Stimulated activated CD4-positive, alpha-beta T cell treated with anti-CD3 and anti-CD28 coated beads, Interleukin-2, amount 100 ng/mL, for 4 hours (primary cell): ENCODE results near the gene XPC.

ENCODE experiments used
- DNase-seq: peaks from one replicate; pipeline ENCODE4 v3.0.0-alpha.2; 2020; ENCODE audit warnings: low read depth

Gene XPC

DNA sequence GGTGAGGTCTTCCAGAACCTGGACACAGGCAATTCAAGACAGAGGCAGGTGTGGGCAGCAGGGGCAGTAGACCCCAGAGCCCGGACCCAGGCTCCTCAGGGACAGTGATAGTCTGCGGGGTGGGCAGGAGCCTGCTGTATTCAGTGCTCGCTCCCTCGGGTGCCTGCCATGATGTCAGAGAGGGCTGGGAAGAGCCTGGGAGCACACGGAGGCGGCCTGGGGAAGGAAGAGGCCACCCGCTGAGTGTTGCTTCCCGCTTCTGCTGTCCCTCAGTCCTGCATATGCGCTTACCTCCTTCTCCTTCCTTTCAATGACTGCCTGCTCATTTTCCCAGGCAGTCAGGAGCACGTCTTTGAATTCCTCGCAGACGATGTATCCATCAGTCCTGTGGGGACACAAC lies 30.8 kb downstream of the XPC start:
- DNase-seq = no peak

DNA sequence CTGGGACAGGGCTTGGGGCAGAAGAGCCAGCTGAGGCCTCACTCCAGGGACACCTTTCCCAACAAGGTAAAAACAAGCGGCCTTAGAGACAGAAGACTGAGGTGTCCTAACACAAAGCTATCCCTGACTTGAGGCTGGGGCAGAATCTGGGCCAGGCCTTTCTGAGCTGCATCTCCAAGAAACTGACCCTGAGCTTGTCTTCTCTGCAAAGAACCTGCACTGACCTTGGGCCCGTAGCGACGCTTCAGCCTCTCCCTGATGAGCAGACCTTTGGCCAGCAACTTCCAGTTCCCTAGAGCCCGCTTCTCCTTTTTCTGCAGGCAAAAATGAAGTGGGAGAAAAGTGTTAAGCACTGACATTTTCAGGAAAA lies 31.4 kb downstream of the XPC start:
- no peak for DNase-seq

- DNase-seq = no peak
Observed at GRCh38 chr3:14146381-14147065, 31.9 kb downstream of the XPC start.

DNA sequence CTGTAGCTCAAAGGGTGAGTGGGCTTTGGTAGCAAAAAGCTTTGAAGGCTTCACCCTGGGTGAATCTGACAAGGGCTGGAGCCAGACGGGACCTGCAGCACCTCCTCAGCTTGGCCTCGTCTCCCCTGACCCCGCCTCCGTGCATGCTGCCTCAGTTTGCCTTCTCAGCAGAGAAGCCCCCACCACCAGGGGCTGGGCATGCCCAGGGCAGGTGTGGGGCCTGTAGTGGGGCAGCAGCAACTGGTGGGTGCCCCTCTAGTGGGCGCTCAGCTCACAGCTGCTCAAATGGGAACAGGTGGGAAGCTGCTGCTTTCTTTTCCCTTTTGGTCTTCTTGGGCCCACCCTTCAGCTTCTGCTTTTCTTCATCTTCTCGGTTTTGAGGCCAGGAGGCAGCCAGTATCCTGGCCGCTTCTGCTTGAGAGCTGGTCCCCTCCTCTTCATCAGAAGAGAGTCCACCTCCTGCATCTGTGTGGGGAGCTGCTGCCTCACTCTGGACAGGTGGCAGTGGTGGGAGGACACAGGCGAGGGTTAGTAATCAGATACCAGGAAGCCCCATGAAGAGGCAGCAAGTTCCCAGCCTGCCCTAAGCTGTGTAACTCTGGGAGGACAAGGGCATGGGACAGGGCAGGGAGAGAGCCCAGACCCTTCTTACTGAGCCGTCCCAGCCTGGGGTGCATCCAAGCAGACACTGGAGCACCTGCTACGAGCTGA lies 32.6 kb downstream of the XPC start:
- no peak for DNase-seq

- DNase-seq = no peak
Observed at GRCh38 chr3:14145236-14145635, 33.2 kb downstream of the XPC start.

DNA sequence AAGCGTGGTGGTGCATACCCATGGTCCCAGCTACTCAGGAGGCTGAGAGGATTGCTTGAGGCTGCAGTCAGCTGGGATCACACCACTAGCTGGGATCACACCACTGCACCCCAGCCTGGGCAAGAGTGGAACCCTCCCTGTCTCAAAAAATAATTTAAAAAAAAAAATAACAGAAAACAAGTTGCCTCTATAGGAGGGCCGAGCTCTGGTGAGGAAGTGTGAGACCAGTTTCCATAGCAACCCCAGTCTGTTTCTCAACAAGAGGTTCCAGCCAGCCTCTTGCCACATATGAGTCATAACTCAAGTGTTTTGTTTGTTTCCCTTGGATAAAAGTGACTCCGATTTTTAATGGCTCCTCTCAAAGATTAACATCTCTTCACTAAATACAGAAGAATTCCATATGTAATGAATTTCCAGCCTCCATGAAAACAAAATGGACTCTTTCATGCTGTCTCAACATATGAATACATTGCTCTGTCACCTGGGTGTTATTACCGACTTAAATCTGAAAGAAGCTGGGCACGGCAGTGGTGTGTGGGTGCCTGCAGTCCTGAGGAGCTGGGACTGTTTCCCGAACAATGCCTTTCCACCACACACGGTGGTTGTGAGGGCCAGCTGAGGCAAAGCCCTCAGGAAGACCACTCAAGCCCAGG lies 33.9 kb downstream of the XPC start:
- DNase-seq = peak; percentile 51

GRCh38 chr3:14143271-14144225 lies 34.9 kb downstream of the XPC start:
- DNase-seq = no peak

GRCh38 chr3:14142567-14143270 lies 35.7 kb downstream of the XPC start:
- no peak for DNase-seq

GRCh38 chr3:14141602-14142341 lies 36.6 kb downstream of the XPC start:
- no peak for DNase-seq

GRCh38 chr3:14141144-14141543 lies 37.3 kb downstream of the XPC start:
- DNase-seq = no peak

DNA sequence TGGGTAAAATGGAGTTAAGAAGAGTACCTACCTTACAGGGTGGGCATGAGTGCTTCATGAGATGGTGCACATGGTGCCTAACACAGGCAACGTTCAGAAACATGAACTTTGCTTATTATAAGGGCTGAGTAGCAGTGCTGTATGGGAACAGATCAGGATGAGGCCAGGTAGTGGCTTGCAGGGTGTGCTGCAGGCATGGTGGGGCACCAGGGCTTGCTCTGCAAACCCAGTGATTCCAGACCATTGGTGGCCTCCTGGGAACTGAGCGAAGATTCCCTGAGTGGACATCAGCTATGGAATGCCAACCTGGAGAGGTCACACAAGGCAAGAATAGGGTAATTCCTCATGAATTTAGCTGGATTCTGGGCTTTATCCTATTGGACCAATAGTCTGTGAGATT lies 37.7 kb downstream of the XPC start:
- no peak for DNase-seq

- no peak for DNase-seq
Observed at GRCh38 chr3:14139771-14140170, 38.6 kb downstream of the XPC start.

DNA sequence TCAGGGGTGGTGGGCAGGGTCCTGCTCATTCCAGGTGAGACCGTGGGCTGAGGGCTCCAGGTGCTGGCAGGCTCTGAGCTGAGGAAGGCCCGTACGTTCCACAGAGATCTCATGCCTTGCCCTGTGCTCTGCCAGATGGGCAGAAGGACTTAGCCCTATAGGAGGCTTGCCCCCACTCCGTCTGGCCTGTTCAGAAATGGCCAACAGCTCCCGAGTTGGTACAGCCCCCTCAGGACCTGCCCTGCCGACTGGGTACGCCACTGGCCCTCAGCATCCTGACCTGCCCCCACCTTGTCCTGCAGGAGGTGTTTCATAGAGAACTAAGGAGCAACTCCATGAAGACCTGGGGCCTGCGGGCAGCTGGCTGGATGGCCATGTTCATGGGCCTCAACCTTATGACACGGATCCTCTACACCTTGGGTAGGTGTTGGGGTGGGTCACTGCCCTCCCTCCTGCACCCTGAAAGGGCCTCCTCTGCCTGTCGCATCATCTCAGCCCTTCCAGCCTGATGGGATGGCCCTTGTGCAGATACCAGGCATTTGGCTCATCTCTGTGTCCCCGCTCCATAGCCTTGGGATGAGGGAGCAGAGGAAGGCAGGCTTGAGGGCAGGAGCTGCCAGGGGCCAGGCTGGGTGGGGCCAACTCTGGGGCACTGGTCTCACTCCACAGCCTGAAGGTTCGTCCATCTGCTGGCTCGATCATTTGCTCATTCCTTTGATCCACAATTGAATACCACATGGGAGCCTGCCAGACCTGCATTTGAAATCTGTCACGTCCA lies 39.3 kb downstream of the XPC start:
- no peak for DNase-seq

DNA sequence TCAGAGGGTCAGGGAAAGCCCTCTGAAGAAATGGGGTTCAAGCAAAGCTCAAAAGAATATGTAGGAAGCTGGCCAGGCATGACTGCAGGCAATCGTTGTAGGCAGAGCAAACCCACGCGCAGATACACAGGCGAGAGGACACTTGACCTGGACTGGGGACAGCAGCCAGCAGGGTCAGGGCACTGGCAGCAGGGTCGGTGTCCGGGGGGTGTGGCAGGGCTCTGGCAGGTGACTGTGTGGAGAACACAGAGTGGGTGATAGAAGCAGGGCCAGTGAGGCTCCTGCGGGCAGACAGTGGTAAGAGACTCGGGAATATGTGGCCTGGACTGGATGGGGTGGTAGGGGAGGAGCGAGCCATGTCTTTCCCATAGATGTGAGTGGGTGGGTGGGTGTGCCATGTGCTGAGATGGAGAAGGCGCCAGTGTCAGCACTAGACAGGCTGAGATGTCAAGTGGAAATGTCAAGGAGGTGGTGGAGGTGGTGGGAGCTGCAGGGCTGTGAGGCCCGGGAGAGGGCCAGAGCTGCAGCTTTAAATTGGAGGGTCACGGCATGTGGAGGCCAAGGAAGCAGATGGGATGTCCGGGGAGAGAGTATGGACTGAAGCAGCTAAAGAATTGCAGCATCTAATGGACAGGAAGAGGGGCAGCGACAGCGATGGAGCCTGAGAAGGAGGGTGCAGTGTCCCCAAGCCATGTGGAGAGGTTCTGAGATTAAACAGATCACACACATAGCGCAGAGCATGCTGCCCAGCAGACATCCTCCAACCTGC lies 40.1 kb downstream of the XPC start:
- no peak for DNase-seq

- DNase-seq = no peak
Observed at GRCh38 chr3:14137445-14137844, 41.0 kb downstream of the XPC start.

DNA sequence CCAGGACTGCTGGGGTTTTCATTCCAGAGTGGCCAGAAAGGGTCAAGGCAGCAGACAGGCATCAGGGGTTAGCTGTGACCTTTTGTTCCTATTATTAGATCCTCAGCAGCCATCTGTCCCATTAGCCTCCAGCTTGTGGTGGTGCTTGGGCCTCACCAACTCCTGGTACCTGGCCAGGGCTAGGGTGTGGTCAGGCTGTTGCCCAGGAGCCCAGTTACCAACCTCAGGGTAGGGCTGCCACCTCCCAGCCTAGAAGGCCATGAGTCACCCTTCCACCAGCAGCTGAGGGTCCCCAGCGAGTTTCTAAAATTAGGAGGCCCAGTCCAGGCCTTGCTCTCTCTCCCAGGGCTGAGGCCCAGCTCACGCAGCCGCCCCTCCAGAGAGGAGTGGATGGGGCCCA lies 41.4 kb downstream of the XPC start:
- no peak for DNase-seq

GRCh38 chr3:14135581-14135980 lies 42.8 kb downstream of the XPC start:
- DNase-seq = no peak

DNA sequence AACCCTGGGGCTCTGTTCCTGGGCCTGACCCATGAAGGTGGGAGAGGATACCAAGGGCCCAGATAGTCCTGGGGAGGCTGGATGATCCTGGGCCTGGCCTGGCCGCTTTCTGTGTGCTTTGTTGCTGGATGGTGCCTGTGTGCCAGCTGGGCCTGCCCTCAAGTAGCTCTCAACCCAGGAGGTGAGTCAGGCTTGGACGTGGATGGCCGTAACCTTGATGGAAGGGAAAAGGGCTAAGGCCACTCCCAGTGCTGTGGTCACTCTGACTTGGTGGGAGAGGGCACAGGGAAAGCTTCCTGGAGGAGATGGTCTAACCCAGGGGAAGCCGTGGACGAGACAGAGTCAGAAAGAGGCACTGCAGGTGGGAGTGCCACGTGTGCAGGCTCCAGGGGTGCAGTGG lies 44.1 kb downstream of the XPC start:
- DNase-seq = no peak

- no peak for DNase-seq
Observed at GRCh38 chr3:14133876-14134275, 44.5 kb downstream of the XPC start.
